A673 (cell line): ENCODE measurements around the gene MSI2.

Experiments used
- CTCF ChIP-seq: fragments of 300-800, 200-600 bp; sonication (generic); conservative IDR thresholded peaks from 2 replicates; pipeline ENCODE4 v1.5.1; 2017; ENCODE audit warnings: low read depth, mild to moderate bottlenecking, antibody characterized with exemption, low read length, moderate library complexity, mixed read lengths
- EZH2 ChIP-seq: fragments of 200-600 bp; sonication (generic); IDR thresholded peaks from 2 replicates; pipeline ENCODE4 v1.6.1; 2017; ENCODE audit warnings: borderline replicate concordance, low read depth, mild to moderate bottlenecking, mixed read lengths, antibody characterized with exemption, low read length; ENCODE audit not compliant: poor library complexity, severe bottlenecking

GRCh38 chr17:57517632-57518456 lies 261.5 kb downstream of the MSI2 start:
- TF ChIP-seq CTCF (no peak), EZH2 (no peak)
